CD4-positive, alpha-beta T cell treated with Interleukin-17A for 4 hours (primary cell): ENCODE results near the gene LRRC26.

Experiments
- DNase-seq: peaks from one replicate; pipeline ENCODE4 v3.0.0-alpha.2; 2020; ENCODE audit warnings: mixed read lengths

The LRRC26 gene

DNA sequence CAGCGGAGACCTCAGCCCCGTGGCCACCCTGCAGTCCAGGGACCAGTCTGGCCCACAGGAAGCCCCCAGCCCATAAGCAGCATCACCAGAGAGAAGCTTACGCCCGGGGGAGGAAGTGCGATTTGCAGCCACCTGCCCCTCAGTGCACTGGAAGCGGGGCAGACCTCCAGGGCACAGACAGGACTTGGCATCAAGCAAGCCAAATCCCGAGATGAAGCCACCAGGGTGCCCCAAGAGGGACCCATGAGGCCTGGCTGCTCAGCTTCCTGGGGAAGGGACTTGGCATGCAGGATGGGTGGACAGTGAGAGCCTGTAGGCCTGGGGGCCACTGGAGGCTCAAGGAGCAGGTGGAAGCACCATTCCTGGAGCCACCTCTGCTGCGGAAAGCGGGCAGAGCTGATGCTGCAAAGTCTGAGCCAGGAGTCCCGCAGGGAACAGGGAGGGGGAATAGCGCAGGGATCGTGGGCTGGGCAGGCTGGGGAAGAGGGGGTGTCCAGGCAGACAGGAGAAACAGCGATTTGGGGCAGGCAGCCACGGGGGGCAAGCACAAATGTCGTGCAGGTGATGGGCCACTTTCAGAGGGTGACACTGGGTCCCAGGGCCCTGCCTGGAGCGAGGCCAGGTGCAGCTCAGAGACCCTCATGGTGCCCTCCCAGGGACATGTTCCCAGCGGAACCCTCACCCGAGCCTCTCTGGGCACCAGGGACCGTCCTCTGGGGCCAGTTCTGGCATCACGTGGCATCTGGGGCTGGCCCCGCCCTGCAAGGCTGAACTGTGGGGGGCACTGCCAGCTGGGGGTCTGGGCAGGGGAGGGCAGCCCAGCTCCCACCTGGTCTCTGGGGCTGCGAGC lies 3.2 kb downstream of the LRRC26 start:
- no peak for DNase-seq

DNA sequence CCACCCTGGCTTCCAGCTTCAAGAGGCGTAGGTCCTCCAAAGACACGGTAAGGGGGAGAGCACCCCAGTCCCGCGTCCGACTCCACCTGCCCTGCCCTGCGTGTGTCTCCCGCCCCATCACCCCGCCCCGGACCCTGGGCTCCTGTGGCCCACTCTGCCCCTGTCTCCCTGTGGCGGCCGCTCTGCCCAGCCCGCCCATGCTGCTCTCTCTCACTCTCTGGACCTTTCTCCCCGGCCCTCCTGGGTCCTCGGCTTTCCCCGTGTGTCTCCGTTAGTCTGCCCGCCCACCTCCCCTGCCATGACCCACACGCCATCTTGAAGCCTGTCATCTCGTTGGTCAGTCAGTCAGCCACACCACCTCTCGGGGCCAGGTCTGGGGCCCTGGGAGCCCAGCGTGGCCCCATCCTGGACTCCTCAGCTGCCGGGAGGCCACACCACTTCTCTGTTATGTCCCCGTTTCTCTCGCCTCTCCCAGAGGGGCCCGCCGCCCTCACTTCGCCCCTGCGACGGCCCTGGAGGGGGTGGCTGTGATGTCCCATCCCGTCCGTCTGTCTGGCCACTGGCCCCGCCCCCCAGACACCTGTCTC lies 4.5 kb downstream of the LRRC26 start:
- no peak for DNase-seq

DNA sequence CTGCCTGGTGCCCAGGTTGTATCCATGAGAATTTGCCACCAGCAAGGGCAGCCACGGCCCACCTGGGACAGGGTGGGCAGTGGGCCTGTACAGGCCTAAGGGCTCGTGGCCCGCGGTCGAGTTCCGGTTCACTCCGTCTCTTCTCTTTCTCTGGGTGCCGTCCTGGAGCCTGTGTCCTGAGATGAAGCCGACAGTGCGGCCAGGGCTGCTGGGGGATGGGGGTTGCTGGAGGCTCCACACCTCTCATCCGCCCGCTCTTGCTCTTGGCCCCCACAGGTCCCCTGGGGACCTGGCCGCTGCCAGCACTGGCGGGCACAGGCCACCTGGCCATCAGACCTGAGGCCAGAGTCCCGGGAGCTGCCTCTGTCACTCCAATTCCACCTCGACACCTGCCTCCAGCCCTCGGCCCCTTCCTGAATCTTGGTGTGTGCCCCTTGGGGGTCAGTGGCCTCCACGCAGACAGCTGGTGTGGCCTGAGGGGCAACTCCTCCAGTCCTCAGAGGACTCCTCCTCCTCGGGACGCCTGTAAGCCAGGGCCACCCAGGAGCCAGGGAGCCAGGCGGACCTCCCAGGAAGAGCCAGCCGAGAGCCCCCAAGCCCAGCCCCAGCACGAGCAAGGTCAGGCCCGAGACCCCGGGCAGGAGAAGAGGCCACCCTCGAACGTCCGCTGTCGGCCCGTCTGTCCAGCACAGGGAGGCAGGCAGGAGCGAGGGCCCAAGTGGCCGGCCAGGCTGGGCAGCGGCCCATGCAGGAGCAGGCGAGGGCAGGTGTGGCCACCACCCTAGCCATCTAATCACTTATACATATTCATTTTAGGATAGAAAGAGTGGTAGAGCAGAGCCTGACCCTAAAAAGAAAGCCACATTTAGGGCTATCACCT lies 5.2 kb downstream of the LRRC26 start:
- no peak for DNase-seq

DNA sequence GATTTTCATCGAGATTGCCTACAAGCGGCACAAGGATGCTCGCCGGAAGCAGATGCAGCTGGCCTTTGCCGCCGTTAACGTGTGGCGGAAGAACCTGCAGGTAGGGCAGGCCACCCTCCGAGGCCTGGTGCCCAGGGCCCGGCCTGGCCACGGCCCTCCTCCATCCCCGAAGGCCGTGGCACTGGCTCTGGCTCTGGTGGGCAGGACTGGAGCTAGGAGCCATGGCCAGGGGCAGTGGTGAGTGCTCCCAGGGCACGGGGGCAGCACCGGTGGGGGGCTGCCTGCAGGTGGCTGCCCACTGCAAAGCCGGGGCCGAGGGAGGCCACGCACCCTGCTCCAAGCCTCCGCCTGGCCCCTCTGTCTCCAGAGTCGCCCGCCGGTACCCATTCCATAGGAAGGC lies 6.0 kb downstream of the LRRC26 start:
- DNase-seq = no peak

DNA sequence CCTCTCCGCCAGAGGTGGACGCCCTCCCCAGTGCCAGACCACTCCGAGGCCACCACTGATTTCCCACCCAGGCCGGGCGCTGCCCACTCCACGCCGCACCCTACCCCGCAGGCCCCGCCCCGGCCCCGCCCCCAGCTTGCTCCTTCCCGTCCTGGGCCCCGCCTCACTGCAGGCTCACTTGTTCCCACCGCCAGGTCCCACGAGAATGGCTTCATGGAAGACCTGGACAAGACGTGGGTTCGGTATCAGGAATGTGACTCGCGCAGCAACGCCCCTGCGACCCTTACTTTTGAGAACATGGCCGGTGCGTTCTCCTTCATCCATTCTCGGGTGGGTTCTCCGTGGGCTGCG lies 6.5 kb downstream of the LRRC26 start:
- DNase-seq = no peak

DNA sequence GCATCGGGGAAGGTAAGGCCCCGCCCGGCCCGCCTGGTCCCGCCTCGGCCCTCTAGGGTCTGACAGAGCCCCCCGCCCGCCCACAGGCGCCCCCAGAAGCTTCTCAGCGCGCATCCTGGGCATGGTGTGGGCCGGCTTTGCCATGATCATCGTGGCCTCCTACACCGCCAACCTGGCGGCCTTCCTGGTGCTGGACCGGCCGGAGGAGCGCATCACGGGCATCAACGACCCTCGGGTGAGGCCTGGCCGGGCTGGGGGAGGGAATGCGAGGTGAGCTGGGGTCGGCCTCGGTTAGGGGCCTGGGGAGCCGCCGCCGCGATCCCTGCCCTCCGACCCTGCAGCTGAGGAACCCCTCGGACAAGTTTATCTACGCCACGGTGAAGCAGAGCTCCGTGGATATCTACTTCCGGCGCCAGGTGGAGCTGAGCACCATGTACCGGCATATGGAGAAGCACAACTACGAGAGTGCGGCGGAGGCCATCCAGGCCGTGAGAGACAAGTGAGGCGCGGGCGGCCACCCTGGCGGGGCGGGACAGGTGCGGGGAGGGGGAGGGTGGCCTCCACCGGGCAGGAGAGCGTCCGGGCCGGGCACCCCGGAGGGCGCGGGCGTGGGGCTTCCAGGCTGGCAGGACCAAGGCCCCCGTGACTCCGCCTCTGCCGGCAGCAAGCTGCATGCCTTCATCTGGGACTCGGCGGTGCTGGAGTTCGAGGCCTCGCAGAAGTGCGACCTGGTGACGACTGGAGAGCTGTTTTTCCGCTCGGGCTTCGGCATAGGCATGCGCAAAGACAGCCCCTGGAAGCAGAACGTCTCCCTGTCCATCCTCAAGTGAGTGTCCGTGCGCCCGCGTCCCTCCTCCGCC lies 7.1 kb downstream of the LRRC26 start:
- DNase-seq = peak; percentile 40

DNA sequence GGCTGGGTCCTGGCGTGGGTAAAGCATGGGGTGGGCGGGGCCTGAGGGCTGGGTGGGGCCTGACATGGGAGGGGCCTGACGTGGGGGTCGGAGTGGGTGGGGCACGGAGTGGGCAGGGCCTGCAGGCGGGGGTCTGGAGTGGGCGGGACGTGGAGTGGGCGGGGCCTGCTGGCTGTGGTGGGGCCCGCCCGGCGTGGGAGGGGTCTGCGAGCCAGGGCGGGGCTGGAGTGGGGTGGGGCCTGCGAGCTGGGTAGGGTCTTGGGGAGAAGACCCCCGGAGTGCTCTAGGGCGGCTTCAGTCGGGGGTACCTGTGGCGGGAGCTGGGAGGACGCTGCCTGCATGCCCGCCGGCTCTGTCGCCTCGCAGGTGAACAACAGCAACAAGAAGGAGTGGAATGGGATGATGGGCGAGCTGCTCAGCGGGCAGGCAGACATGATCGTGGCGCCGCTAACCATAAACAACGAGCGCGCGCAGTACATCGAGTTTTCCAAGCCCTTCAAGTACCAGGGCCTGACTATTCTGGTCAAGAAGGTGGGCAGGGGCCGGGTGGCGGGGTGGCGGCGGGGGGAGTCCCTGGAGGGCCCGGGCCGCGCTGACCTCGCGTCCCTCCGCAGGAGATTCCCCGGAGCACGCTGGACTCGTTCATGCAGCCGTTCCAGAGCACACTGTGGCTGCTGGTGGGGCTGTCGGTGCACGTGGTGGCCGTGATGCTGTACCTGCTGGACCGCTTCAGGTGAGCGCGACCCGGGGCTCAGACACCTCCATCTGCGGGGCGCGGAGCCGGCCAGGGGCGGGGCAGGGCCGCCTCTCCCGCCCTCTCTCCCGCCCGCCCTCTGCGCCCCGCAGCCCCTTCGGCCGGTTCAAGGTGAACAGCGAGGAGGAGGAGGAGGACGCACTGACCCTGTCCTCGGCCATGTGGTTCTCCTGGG lies 8.0 kb downstream of the LRRC26 start:
- no peak for DNase-seq

DNA sequence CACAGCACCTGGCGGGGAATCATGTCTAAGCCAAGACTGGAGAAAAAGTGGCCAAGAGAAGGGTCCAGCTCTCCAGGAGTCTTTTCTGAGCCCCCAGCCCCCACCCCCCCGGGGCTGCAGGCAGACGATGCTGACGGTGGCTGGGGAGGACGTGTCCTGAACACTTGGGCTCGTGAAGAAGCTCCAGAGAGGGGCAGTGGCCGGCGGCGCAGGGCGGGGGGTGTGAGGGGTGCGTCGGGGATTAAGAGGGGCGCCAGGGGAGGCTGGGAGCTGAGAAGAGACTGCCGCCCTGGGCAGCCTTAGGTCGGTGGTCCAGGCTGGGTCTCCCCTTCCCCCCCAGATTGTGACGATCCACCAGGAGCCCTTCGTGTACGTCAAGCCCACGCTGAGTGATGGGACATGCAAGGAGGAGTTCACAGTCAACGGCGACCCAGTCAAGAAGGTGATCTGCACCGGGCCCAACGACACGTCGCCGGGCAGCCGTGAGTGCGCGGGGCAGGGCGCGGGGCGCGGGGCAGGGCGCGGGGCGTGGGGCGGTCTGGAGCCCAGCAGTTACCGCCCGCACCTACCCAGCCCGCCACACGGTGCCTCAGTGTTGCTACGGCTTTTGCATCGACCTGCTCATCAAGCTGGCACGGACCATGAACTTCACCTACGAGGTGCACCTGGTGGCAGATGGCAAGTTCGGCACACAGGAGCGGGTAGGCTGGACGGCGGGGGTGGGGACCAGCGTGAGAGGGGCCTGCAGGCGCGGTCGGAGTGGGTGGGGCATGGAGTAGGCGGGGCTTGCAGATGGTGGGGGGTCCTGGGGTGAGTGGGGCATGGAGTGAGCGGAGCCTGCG lies 8.9 kb downstream of the LRRC26 start:
- no peak for DNase-seq

DNA sequence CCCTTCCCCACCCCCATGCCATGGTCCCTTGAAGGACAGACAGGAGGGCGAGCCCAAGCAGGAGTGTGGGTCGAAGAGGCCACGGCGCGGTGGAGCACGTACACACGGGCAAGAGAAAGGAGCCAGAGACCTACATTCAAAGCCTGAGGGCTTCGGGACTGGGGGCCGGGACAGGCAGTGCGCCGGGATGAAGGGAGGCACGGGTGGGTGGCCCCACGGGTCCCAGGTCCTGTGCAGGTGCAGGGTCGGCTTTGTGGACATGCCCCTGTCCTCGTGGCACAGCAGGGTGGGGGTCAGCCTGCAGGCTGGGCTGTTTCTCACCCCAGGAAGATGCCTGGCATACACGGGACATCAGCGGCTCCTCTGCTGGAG lies 9.8 kb downstream of the LRRC26 start:
- no peak for DNase-seq

DNA sequence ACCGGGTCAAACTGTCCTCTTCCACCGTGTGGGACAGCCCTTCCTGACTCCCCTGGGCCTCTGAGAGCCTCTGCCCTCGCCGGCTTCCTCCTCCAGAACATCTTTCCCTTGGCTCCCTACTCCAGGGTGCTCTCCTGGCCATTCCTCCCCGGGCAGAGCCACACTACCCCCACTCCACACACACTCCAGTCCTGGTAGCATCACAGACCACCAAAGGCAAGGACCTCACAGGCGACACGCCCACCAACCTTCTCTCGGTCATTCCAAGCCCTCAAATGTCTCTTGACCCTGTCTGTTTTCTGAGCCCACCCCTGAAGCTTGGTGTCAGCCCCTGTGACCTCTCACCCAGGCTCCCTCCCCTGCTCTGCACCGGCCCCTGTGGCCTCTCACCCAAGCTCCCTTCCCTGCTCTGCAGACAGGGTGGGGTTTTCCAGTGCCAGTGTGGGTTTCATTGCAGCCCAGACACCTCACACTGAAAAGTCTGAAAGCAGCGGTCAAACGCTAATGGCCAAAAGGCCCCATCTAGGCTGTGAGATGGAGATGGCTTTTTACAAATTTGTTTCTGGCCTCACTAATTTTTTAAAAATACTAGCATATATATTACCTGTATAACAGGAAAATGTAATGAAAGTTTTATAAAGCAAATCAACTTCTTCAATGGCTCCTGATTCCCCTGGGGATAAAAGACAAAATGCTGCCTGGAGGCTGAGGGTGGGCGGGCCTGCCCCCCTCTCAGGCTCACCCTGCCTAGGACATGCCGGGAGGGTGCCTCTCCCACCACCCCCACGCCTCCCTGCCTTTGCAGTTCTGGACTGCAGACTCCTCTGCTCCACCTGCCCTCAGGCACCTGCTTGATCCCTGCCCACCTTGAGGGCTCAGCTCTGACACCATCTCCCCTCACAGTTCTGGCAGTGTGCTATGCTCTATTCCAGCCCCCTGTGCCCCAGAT lies 10.5 kb downstream of the LRRC26 start:
- no peak for DNase-seq

DNA sequence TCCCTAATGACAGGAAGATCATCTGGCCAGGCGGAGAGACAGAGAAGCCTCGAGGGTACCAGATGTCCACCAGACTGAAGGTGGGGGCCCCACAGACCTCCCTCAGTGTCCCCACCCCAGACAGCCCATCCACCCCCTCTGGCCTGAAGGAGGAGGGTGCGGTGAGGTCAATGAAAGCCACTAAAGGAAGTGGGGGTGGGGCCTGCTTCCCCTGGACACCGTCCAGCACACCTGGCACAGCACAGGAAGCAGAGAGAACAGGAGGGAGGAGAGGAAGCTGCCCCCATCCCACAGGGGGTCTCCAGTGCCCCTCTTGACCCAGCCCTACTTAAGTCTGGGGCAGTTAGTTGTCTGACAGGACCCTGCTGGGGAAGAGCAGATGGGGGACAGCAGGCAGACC lies 11.2 kb downstream of the LRRC26 start:
- DNase-seq = no peak

DNA sequence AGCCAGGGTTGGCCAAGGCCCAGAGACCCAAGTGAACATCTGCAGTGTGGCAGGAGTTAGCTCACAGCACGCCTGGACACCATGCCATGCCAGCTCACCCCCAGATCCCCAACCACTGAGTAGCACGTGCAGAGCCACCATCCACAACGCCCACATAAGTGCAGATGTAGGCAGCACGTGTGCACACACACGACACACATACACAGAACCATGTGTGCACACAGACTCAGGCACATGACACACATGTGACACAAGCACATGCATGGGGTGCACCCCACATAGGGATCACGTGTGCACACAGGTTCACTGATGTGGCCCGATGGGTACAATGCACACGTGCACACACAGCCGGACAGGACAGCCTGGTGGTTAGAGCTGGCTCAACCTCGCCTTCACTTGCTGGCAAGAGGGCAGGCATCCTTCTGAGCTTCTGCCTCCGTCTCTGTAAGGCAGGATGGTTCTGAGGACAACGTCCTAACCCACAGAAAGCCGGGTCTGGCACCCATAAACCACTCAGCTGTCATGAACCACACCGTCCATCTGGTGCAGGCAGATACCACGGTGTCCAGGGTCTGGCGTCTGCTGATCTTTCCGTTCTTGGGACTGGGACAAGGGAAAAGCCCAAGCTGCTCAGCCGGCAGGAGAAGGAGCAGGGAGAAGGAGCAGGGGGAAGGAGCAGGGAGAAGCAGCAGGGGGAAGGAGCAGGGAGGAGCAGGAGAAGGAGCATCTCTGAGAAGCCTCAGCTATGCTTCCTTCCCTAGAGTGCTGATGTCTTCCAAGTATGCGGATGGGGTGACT lies 12.0 kb downstream of the LRRC26 start:
- no peak for DNase-seq

DNA sequence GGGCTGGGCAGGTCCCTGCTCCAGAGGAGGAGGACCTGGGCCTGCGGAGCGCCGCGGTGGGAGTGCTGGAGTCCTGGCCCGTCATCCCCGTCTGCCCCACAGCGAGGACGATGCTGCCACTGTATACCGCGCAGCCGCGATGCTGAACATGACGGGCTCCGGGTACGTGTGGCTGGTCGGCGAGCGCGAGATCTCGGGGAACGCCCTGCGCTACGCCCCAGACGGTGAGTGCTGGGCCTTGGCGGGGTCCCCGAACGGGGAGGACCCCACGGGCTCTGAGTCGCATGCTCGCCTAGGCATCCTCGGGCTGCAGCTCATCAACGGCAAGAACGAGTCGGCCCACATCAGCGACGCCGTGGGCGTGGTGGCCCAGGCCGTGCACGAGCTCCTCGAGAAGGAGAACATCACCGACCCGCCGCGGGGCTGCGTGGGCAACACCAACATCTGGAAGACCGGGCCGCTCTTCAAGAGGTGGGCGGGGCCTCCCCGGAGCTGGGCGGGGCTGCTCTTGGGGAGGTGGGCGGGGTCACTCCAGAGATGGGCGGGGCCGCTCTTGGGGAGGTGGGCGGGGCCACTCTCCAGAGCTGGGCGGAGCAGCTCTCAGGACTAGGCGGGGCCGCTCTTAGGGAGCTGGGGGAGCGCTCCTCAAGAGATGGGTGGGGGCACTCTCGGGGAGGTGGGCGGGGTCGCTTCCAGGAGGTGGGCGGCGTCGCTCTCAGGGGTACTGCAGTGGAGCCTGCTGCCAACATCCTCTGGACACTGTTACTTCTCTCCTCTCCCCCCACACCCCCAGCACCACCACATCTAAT lies 13.1 kb downstream of the LRRC26 start:
- DNase-seq = peak; percentile 60

DNA sequence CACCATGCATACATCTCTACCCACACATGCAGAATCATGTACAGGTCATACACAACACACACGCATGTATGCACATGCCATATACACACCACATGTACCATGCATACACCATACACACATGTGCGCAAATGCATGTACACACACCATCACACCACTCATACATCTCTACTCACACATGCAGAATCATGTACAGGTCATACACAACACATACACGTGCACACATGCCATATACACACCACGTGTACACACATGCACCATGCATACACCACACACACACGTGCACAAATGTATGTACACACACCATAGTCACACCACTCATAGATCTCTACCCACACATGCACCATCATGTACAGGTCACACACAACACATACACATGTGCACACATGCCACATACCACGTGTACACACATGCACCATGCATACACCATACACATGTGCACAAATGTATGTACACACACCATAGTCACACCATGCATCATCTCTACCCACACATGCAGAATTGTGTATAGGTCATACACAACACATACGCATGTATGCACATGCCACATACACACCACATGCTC lies 16.9 kb downstream of the LRRC26 start:
- DNase-seq = no peak

DNA sequence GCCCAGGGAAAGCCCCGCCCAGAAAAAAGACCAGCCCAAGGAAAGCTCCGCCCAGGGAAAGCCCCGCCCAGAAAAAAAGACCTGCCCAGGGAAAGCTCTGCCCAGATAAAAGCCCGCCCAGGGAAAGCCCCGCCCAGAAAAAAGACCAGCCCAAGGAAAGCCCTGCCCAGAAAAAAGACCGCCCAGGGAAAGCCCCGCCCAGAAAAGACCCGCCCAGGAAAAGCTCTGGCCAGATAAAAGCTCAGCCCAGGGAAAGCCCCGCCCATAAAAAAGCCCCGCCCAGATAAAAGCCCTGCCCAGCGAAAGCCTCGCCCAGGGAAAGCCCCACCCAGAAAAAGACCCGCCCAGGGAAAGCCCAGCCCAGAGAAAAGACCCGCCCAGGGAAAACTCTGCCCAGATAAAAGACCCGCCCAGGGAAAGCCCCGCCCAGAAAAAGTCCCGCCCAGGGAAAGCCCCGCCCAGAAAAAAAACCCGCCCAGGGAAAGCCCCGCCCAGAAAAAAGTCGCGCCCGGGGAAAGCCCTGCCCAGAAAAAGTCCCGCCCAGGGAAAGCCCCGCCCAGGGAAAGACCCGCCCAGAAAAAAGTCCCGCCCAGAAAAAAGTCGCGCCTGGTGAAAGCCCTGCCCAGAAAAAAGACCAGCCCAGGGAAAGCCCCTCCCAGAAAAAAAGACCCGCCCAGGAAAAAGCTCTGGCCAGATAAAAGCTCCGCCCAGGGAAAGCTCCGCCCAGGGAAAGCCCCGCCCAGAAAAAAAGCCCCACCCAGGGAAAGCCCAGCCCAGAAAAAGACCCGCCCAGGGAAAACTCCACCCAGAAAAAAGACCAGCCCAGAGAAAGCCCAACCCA lies 19.0 kb downstream of the LRRC26 start:
- DNase-seq = no peak

DNA sequence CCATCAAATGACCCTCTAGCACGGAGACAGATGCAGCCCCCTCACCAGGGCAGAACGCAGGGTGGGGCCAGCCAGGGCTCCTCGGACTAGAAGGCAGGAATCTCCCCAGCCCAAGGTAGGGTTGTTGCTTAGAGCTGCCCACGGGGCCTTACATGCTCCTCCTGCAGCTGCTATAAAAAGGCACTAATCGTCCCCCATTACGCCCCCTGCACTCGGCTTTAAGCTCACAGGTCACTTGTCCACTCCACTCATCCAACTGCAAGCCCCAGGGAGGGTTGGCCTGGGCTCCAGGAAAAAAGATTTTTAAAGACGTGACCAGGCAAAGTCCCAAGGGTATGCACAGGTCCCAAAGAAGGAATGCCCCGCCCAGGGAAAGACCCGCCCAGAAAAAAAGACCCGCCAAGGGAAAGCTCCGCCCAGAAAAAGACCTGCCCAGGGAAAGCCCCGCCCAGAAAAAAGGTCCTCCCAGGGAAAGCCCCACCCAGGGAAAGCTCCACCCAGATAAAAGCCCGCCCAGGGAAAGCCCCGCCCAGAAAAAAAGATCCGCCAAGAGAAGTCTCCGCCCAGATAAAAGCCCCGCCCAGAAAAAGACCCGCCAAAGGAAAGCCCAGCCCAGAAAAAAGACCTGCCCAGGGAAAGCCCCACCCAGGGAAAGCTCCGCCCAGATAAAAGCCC lies 19.8 kb downstream of the LRRC26 start:
- DNase-seq = no peak
